GM23338 (cell line): ENCODE results near the gene AZIN2.

Source experiments
- EZH2 ChIP-seq: fragments of 200-600 bp; sonication (generic); IDR thresholded peaks from one replicate; pipeline ENCODE4 v1.8.0; 2017; ENCODE audit warnings: antibody characterized with exemption, mild to moderate bottlenecking, low read depth; ENCODE audit not compliant: unreplicated experiment
- TF ChIP-seq, protein P1 (sequence below), 2 experiments: fragments of 200-600 bp in 1 of 2; sonication (generic) in 1 of 2; conservative IDR thresholded peaks; 2 replicates each; pipeline versions ENCODE4 v1.5.1 to v1.6.1; 2016 to 2017; ENCODE audit warnings: antibody characterized with exemption in 2 of 2, low read depth in 2 of 2, mild to moderate bottlenecking in 2 of 2, moderate library complexity in 1 of 2

GRCh38 chr1:33169290-33170055 is 88.5 kb downstream of the AZIN2 start:
- no peak for TF ChIP-seq EZH2
- TF ChIP-seq, protein P1, sequence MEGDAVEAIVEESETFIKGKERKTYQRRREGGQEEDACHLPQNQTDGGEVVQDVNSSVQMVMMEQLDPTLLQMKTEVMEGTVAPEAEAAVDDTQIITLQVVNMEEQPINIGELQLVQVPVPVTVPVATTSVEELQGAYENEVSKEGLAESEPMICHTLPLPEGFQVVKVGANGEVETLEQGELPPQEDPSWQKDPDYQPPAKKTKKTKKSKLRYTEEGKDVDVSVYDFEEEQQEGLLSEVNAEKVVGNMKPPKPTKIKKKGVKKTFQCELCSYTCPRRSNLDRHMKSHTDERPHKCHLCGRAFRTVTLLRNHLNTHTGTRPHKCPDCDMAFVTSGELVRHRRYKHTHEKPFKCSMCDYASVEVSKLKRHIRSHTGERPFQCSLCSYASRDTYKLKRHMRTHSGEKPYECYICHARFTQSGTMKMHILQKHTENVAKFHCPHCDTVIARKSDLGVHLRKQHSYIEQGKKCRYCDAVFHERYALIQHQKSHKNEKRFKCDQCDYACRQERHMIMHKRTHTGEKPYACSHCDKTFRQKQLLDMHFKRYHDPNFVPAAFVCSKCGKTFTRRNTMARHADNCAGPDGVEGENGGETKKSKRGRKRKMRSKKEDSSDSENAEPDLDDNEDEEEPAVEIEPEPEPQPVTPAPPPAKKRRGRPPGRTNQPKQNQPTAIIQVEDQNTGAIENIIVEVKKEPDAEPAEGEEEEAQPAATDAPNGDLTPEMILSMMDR (conservative IDR thresholded peaks at IDR 0.05; ENCODE audit: low read depth in 2 of 2), result no peak
